DOHH2 (cell line): ENCODE data around the gene ACSBG1.

Experiments
- H3F3A ChIP-seq: fragments of 200-600 bp; sonication (generic), shearing (Covaris generic); 2 replicates; pipeline ENCODE4 v1.6.0; 2016; ENCODE audit warnings: antibody characterized with exemption, mild to moderate bottlenecking; ENCODE audit not compliant: control insufficient read depth, insufficient read depth
- H3K27ac ChIP-seq: fragments of 200-600 bp; sonication (generic); 2 replicates; pipeline ENCODE4 v1.5.1; 2014; ENCODE audit warnings: low read depth, mild to moderate bottlenecking, low read length, moderate library complexity
- H3K27me3 ChIP-seq: fragments of 200-600 bp; sonication (generic); 2 replicates; pipeline ENCODE4 v1.6.1; 2014; ENCODE audit warnings: mild to moderate bottlenecking, low read length, mixed read lengths; ENCODE audit not compliant: control insufficient read depth
- H3K36me3 ChIP-seq: fragments of 200-600 bp; sonication (generic); 2 replicates; pipeline ENCODE4 v1.6.1; 2014; ENCODE audit warnings: mild to moderate bottlenecking, low read length, moderate library complexity, mixed read lengths; ENCODE audit not compliant: control insufficient read depth
- H3K4me1 ChIP-seq: fragments of 200-600 bp; sonication (generic); 2 replicates; pipeline ENCODE4 v1.6.1; 2014; ENCODE audit warnings: mild to moderate bottlenecking, low read length, mixed read lengths; ENCODE audit not compliant: control insufficient read depth
- H3K4me2 ChIP-seq: fragments of 200-600 bp; sonication (generic); 2 replicates; pipeline ENCODE4 v1.6.0; 2014; ENCODE audit warnings: mild to moderate bottlenecking, low read length, moderate library complexity
- H3K4me3 ChIP-seq: fragments of 200-600 bp; sonication (generic); 2 replicates; pipeline ENCODE4 v1.5.1; 2014; ENCODE audit warnings: mild to moderate bottlenecking, low read length, mixed read lengths
- H3K79me2 ChIP-seq: fragments of 200-600 bp; sonication (generic); 2 replicates; pipeline ENCODE4 v1.6.1; 2014; ENCODE audit warnings: mild to moderate bottlenecking, low read length, mixed read lengths; ENCODE audit not compliant: control insufficient read depth
- H3K9me2 ChIP-seq: fragments of 200-600 bp; sonication (generic); replicated peaks from 2 replicates; pipeline ENCODE4 v1.6.1; 2014; ENCODE audit warnings: mild to moderate bottlenecking, low read length, mixed read lengths; ENCODE audit not compliant: control insufficient read depth
- H3K9me3 ChIP-seq: fragments of 200-600 bp; sonication (generic); 2 replicates; pipeline ENCODE4 v1.6.1; 2014; ENCODE audit warnings: antibody characterized with exemption, low read length, mixed read lengths; ENCODE audit not compliant: control insufficient read depth, insufficient read depth
- H4K20me1 ChIP-seq: fragments of 200-600 bp; sonication (generic); 2 replicates; pipeline ENCODE4 v1.6.0; 2014; ENCODE audit warnings: low read depth, mild to moderate bottlenecking, antibody characterized with exemption, low read length, moderate library complexity; ENCODE audit not compliant: control insufficient read depth, insufficient read depth
- CTCF ChIP-seq: fragments of 200-600 bp; sonication (generic); IDR thresholded peaks from one replicate; pipeline ENCODE4 v1.5.1; 2014; ENCODE audit warnings: antibody characterized with exemption, mild to moderate bottlenecking, low read depth, low read length; ENCODE audit not compliant: poor library complexity, severe bottlenecking
- EZH2phosphoT487 ChIP-seq: fragments of 200-600 bp; sonication (generic); IDR thresholded peaks from 2 replicates; pipeline ENCODE4 v1.6.1; 2017; ENCODE audit warnings: borderline replicate concordance, mild to moderate bottlenecking, antibody characterized with exemption, low read length, moderate library complexity, mixed read lengths

The ACSBG1 gene

DNA sequence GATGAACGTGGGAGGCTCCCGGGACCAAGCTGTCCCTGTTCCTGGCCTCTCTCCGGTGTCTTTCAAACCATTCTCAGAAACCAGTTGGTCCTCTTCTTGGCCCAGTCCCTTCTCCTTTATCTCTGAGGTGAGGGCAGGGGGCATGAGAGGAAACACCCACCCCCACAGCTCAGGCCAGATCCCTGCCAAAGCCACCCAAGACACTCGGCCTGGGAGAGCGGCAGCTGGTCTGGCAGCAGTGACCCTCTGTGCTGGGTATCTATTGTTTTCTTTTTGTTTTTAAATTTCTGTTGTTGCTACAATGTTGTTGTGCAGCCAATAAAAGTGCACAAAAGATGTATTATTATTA is 27.3 kb downstream of the ACSBG1 start:
- no peak for TF ChIP-seq CTCF
- TF ChIP-seq EZH2phosphoT487: no peak
- H3K9me3 ChIP-seq: no peaks in the 10 kb centered on the region
- no peaks in the 10 kb centered on the region for H3K9me2 ChIP-seq
- no peaks in the 10 kb centered on the region for H3K79me2 ChIP-seq
- H3K36me3 ChIP-seq: no peaks in the 10 kb centered on the region
- H3K27ac ChIP-seq: no peak overlapping the region
- H4K20me1 ChIP-seq: no peaks in the 10 kb centered on the region
- H3K4me1 ChIP-seq: no peaks in the 10 kb centered on the region
- peaks cover 7% of the 10 kb centered on the region; the same call in 1 of the 2 replicates for H3K27me3 ChIP-seq
- no peak overlapping the region for H3K4me2 ChIP-seq
- no peak overlapping the region for H3K4me3 ChIP-seq
- no peaks in the 10 kb centered on the region for H3F3A ChIP-seq

GRCh38 chr15:78206326-78207109 is 27.8 kb downstream of the ACSBG1 start:
- no peaks in the 10 kb centered on the region for H3K9me2 ChIP-seq
- no peak overlapping the region for H3K27ac ChIP-seq
- no peaks in the 10 kb centered on the region for H3K79me2 ChIP-seq
- H3K9me3 ChIP-seq: no peaks in the 10 kb centered on the region
- peaks cover 7% of the 10 kb centered on the region; the same call in 1 of the 2 replicates for H3K27me3 ChIP-seq
- no peaks in the 10 kb centered on the region for H3K4me1 ChIP-seq
- H3K36me3 ChIP-seq: no peaks in the 10 kb centered on the region
- no peak overlapping the region for H3K4me3 ChIP-seq
- TF ChIP-seq CTCF (no peak), EZH2phosphoT487 (no peak)
- no peaks in the 10 kb centered on the region for H3F3A ChIP-seq
- H3K4me2 ChIP-seq: no peak overlapping the region
- no peaks in the 10 kb centered on the region for H4K20me1 ChIP-seq

- Histone ChIP-seq H3K9me2 (no peaks in the 10 kb centered on the region), H3K36me3 (no peaks in the 10 kb centered on the region), H3K27ac (no peak overlapping the region), H3K79me2 (no peaks in the 10 kb centered on the region), H3K4me2 (no peak overlapping the region), H3K9me3 (no peaks in the 10 kb centered on the region), H3K4me3 (no peak overlapping the region), H3F3A (no peaks in the 10 kb centered on the region), H3K4me1 (no peaks in the 10 kb centered on the region), H4K20me1 (no peaks in the 10 kb centered on the region), H3K27me3 (peaks cover 7% of the 10 kb centered on the region; the same call in 1 of the 2 replicates)
- TF ChIP-seq EZH2phosphoT487: no peak
- no peak for TF ChIP-seq CTCF
These were observed 28.5 kb downstream of the ACSBG1 start for GRCh38 chr15:78205856-78206255.
